Measurements from ENCODE around the gene TPSB2. TPM values are rescaled to one million over a fixed set of nuclear protein-coding genes. Genes with fewer than 3 reads are reported as not detected.

Gene TPSB2
- total RNA-seq, 2 donors from 2014 or later = 39.1 to 92.9 TPM

DNA sequence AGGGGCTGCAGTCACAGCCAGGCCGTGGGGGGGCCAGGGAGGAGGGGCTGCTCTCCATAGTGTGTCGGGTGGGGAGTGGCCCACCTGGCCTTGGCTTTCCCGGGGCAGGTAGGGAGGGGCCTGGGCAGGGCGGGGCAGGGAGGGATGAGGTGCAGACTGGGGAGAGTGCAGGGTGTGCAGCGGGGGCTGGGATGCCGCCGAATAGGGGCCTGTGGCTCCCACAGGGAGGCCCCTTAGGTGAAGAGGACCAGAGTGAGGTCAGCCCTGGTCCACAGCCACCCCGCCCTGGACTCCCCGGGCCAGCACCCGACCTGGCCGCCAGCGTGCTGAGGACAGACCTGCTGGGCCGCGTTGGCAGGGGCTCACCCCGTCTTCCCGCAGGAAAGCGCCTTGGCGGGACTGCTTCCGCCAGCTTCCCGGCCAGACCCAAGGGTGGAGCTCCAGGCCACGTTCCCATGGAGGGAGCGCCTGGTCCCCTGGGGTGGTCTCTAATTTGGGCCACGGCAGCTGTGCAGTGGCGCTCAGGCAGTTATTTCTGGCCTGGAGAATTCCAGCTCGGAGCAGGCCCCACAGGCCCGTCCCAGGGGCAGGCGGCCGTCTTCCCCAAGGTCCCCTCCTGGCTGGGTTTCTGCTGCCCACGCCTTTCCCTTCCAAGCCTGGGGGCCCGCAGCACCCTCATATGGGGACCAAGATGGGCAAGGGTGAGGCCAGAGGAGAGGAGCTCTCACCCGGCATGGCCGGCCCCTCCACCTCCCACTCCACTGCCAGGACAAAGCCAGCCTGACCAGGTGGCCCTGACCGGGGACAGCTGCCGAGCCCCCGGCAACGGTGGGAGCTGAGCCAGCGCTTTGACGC lies 49.2 kb downstream of the TPSB2 start:
- H3K4me1 ChIP-seq = no peaks in the 10 kb centered on the region

More for the DNA sequence above, 49.2 kb downstream of the TPSB2 start:
- Histone ChIP-seq H3K27ac (peak overlapping the region; percentile 17), H3K36me3 (no peaks in the 10 kb centered on the region), H3K9ac (ENCODE audit: low read depth in 2 of 2, low read length in 2 of 2) (peak overlapping the region in 1 of 2 donors; percentile 14), H3K27me3 (no peaks in the 10 kb centered on the region), H3K9me3 (no peaks in the 10 kb centered on the region), H3K4me3 (no peak overlapping the region)
- intact Hi-C loops (cut with DNase I) = no loop called here
- TF ChIP-seq, protein P1, sequence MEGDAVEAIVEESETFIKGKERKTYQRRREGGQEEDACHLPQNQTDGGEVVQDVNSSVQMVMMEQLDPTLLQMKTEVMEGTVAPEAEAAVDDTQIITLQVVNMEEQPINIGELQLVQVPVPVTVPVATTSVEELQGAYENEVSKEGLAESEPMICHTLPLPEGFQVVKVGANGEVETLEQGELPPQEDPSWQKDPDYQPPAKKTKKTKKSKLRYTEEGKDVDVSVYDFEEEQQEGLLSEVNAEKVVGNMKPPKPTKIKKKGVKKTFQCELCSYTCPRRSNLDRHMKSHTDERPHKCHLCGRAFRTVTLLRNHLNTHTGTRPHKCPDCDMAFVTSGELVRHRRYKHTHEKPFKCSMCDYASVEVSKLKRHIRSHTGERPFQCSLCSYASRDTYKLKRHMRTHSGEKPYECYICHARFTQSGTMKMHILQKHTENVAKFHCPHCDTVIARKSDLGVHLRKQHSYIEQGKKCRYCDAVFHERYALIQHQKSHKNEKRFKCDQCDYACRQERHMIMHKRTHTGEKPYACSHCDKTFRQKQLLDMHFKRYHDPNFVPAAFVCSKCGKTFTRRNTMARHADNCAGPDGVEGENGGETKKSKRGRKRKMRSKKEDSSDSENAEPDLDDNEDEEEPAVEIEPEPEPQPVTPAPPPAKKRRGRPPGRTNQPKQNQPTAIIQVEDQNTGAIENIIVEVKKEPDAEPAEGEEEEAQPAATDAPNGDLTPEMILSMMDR (IDR thresholded peaks at IDR 0.05) = no peak
- DNase-seq = no peak

Other genes with a start within 250 kb of the TPSB2 start
- under 1 TPM; 0.20 to 0.61 TPM for gene SOX8, start 248.4 kb downstream of the TPSB2 start, total RNA-seq
- under 1 TPM; 0.24 to 0.37 TPM for gene SSTR5, start 157.4 kb downstream of the TPSB2 start, total RNA-seq
- not detected for gene C1QTNF8, start 133.9 kb downstream of the TPSB2 start, total RNA-seq
- gene CACNA1H, start 77.1 kb downstream of the TPSB2 start, total RNA-seq = 10 to 100 TPM in 1 of 2 donors, 1 to 10 TPM in 1; 2.1 to 14.6 TPM
- gene TPSG1, start 4.9 kb downstream of the TPSB2 start, total RNA-seq = 10 to 100 TPM; 32.6 to 34.3 TPM
- 10 to 100 TPM; 30.4 to 62.1 TPM for gene TPSAB1, start 10.5 kb upstream of the TPSB2 start, total RNA-seq
- under 1 TPM; 0.19 to 0.64 TPM for gene TPSD1, start 25.9 kb upstream of the TPSB2 start, total RNA-seq
- gene UBE2I, start 79.5 kb upstream of the TPSB2 start, total RNA-seq = 100 to 1,000 TPM; 101 to 143 TPM
- gene BAIAP3, start 103.5 kb upstream of the TPSB2 start, total RNA-seq = 1 to 10 TPM; 5.5 to 9.8 TPM
- gene TSR3, start 121.7 kb upstream of the TPSB2 start, total RNA-seq = 10 to 100 TPM; 39.6 to 74.4 TPM
- 10 to 100 TPM; 48.2 to 59.1 TPM for gene GNPTG, start 121.7 kb upstream of the TPSB2 start, total RNA-seq
- gene UNKL, start 184.5 kb upstream of the TPSB2 start, total RNA-seq = 10 to 100 TPM; 11.1 to 11.8 TPM
- 10 to 100 TPM; 14.0 to 21.6 TPM for gene UQCC4, start 190.6 kb upstream of the TPSB2 start, total RNA-seq
- gene PERCC1, start 200.9 kb upstream of the TPSB2 start, total RNA-seq = under 1 TPM; 0.27 TPM
- gene CCDC154, start 214.4 kb upstream of the TPSB2 start, total RNA-seq = 1 to 10 TPM in 1 of 2 donors, under 1 TPM in 1; 0.56 to 1.6 TPM
- gene CLCN7, start 244.8 kb upstream of the TPSB2 start, total RNA-seq = 10 to 100 TPM; 42.4 to 61.5 TPM